T-helper 1 cell treated with Interleukin-12 subunit alpha and Interleukin-12 subunit beta and Interleukin-4 antibody, amounts not matched to agents 30 μg/mL and 1 μg/mL, for 36 hours (primary cell): ENCODE measurements around the gene WDR49.

Source experiments
- H3K27ac Mint-ChIP-seq: one replicate; pipeline ENCODE4 v1.8.0; 2021; ENCODE audit warnings: mild to moderate bottlenecking, mixed read lengths
- H3K27me3 Mint-ChIP-seq: one replicate; pipeline ENCODE4 v1.8.0; 2021; ENCODE audit warnings: low read depth, mixed read lengths
- H3K36me3 Mint-ChIP-seq: one replicate; pipeline ENCODE4 v1.8.0; 2021; ENCODE audit warnings: low read depth, mixed read lengths
- H3K4me1 Mint-ChIP-seq: one replicate; pipeline ENCODE4 v1.8.0; 2021; ENCODE audit warnings: low read depth, mixed read lengths
- H3K4me3 Mint-ChIP-seq: one replicate; pipeline ENCODE4 v1.8.0; 2021; ENCODE audit warnings: mild to moderate bottlenecking, moderate library complexity, mixed read lengths
- H3K9me3 Mint-ChIP-seq: one replicate; pipeline ENCODE4 v1.8.0; 2021; ENCODE audit warnings: mixed read lengths

Gene WDR49

GRCh38 chr3:167575000-167575600, 78.6 kb downstream of the WDR49 start:
- no peaks in the 10 kb centered on the region for H3K9me3 Mint-ChIP-seq
- H3K4me1 Mint-ChIP-seq: no peaks in the 10 kb centered on the region
- H3K27me3 Mint-ChIP-seq: peaks cover 8% of the 10 kb centered on the region
- H3K36me3 Mint-ChIP-seq: no peaks in the 10 kb centered on the region
- H3K4me3 Mint-ChIP-seq: no peak overlapping the region
- no peak overlapping the region for H3K27ac Mint-ChIP-seq

DNA sequence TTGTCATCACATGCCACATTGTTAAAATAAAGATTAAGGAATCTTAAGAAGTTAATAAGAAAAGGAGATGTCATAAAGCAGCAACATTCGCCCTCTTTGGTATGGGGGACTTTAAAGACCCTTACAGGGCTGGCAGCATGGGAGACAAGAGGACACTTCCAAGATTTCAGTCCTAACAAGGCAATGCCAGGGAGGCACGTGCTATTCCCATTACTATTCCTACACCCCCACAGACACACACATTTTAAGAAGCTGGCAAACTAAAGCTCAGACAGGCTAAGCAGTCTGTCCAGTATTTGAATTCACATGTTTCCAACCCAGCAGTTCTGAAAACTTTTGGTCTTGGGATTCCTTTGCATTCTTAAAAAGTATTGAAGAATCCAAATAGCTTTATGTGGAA, 80.8 kb downstream of the WDR49 start:
- H3K27ac Mint-ChIP-seq: no peak overlapping the region
- H3K4me3 Mint-ChIP-seq: no peak overlapping the region
- H3K36me3 Mint-ChIP-seq: no peaks in the 10 kb centered on the region
- peaks cover 8% of the 10 kb centered on the region for H3K27me3 Mint-ChIP-seq
- H3K9me3 Mint-ChIP-seq: no peaks in the 10 kb centered on the region
- H3K4me1 Mint-ChIP-seq: no peaks in the 10 kb centered on the region

GRCh38 chr3:167568634-167569033, 85.1 kb downstream of the WDR49 start:
- H3K4me1 Mint-ChIP-seq: no peaks in the 10 kb centered on the region
- H3K27me3 Mint-ChIP-seq: peaks cover 8% of the 10 kb centered on the region
- no peaks in the 10 kb centered on the region for H3K9me3 Mint-ChIP-seq
- H3K36me3 Mint-ChIP-seq: no peaks in the 10 kb centered on the region
- no peak overlapping the region for H3K27ac Mint-ChIP-seq
- H3K4me3 Mint-ChIP-seq: no peak overlapping the region

DNA sequence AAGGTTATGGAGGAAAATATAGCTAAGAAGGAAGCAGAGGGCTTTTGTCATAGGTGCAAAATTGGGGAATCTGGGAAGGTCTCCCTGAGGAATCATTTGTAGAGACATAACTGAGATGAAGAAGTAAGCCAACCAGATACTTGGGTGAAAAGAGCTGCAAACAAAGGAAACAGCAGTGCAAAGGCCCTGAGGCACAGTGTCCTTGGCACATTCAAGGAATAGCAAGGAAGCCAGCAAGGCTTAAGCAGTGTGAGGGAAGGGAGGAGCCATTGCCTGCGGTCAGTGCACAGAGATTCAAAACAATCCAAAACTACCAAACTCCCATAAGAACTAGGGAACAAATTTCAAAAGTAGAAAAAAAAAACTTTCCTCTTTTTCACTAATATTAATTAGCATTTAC, 88.3 kb downstream of the WDR49 start:
- Mint-ChIP-seq H3K4me3 (no peak overlapping the region), H3K9me3 (no peaks in the 10 kb centered on the region), H3K27ac (no peak overlapping the region)

DNA sequence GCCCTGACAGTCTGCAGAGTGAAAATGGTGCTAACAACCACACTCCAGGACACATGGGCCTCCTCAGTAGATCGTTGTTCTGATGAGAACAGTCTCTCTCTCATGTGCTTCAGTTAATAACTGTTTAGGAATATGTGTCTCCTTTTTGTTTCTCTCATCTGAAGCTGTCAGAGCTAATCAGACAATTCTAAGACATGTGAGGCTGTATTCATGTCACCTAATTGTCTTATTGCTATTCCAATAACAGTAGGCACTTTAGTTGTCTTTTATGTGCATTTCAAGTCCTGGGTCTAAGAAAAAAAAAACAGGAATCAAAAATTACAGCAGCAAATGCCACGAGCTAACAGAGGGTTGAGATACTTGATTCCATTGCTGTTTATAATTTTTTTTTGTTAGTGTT, 89.1 kb downstream of the WDR49 start:
- Mint-ChIP-seq H3K4me1 (no peaks in the 10 kb centered on the region), H3K9me3 (no peaks in the 10 kb centered on the region), H3K27me3 (no peaks in the 10 kb centered on the region), H3K4me3 (no peak overlapping the region), H3K27ac (no peak overlapping the region), H3K36me3 (no peaks in the 10 kb centered on the region)

More for the DNA sequence above, 88.3 kb downstream of the WDR49 start:
- Mint-ChIP-seq H3K36me3 (no peaks in the 10 kb centered on the region), H3K4me1 (no peaks in the 10 kb centered on the region), H3K27me3 (no peaks in the 10 kb centered on the region)

DNA sequence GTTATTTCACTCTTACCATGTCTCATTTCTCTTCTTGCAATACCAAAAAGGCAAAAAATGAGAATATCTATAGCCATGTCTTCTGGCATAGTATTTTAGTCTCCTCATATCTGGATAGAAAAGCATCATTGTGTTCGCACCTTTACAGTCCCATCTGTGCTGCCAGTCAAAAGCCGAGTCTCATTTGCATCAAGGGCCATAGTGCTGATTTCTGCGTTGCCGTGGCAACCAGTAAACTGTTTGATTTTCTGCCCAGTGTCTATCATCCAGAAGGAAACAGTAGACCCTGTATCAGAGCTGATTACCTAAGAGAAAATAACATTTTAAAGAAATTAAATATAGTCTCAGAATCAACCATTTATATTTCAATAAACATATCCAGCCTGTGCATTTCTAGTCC, 93.8 kb downstream of the WDR49 start:
- Mint-ChIP-seq H3K27me3 (no peaks in the 10 kb centered on the region), H3K4me1 (no peaks in the 10 kb centered on the region), H3K9me3 (no peaks in the 10 kb centered on the region), H3K4me3 (no peak overlapping the region), H3K36me3 (no peaks in the 10 kb centered on the region), H3K27ac (no peak overlapping the region)

- Mint-ChIP-seq H3K27me3 (no peaks in the 10 kb centered on the region), H3K9me3 (no peaks in the 10 kb centered on the region), H3K27ac (no peak overlapping the region), H3K36me3 (no peaks in the 10 kb centered on the region), H3K4me3 (no peak overlapping the region), H3K4me1 (no peaks in the 10 kb centered on the region)
Observed at GRCh38 chr3:167554898-167555297, 98.8 kb downstream of the WDR49 start.

GRCh38 chr3:167538081-167538480, 115.7 kb downstream of the WDR49 start:
- Mint-ChIP-seq H3K27me3 (no peaks in the 10 kb centered on the region), H3K27ac (no peak overlapping the region), H3K4me3 (no peak overlapping the region), H3K4me1 (no peaks in the 10 kb centered on the region), H3K36me3 (no peaks in the 10 kb centered on the region), H3K9me3 (no peaks in the 10 kb centered on the region)

- Mint-ChIP-seq H3K27me3 (no peaks in the 10 kb centered on the region), H3K4me1 (no peaks in the 10 kb centered on the region), H3K9me3 (no peaks in the 10 kb centered on the region), H3K27ac (no peak overlapping the region), H3K36me3 (no peaks in the 10 kb centered on the region), H3K4me3 (no peak overlapping the region)
Observed at GRCh38 chr3:167521006-167521355, 132.8 kb downstream of the WDR49 start.

DNA sequence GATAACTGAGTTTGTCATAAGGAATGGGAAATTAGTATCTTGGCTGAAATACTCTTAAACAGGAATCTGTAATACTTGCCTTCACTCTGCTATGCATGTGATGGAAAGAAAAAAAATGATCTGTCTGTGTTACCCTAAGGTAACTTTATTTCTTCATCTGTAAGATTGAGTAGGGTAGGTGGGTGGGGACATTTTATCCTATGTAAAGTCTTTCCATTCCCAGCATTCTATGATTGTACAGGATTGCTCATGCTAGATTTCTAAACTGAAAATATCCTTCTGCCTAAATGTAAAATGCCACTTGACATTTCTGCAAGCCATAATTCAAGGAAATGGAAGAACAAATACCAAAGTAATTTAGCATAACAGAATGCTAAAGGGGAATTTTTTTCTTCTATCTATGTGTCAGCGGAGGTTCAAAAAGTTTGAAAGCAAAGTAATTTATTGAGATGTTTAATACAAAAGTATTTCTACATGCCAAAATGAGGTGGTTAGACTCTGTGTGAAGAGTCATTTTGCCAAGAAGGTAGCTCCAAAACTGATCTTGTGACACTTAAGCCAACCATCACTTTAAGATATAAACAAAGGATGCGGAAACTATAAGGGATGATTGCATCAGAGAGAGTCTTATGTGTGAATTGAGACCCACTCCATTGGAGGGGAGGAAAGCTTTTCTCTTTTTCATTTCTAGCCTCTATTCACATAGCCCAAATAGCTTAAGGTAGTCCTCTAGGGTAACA, 133.3 kb downstream of the WDR49 start:
- no peak overlapping the region for H3K4me3 Mint-ChIP-seq
- no peaks in the 10 kb centered on the region for H3K36me3 Mint-ChIP-seq
- no peaks in the 10 kb centered on the region for H3K27me3 Mint-ChIP-seq
- peaks cover 4% of the 10 kb centered on the region for H3K9me3 Mint-ChIP-seq
- no peaks in the 10 kb centered on the region for H3K4me1 Mint-ChIP-seq
- H3K27ac Mint-ChIP-seq: no peak overlapping the region

DNA sequence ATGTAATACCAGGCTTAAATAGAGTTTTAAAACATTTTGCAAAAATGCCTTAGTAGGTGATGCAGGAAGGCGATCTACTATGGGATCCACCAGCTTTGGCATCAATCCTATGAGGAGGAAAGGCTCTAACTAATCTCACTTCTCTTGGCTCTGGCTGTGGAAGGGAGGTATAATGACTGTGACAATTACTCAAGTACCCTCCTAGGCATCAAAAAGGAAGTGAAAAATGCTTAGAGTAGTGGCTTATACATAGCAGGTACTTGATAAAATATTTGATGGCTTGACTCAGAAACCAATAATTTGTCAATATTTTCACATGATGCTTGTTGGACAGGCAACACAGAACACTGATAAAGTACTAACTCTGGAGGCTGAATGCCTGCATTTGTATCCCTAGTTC, 145.8 kb downstream of the WDR49 start:
- H3K9me3 Mint-ChIP-seq: no peaks in the 10 kb centered on the region
- H3K4me1 Mint-ChIP-seq: no peaks in the 10 kb centered on the region
- no peaks in the 10 kb centered on the region for H3K27me3 Mint-ChIP-seq
- no peak overlapping the region for H3K4me3 Mint-ChIP-seq
- H3K27ac Mint-ChIP-seq: no peak overlapping the region
- no peaks in the 10 kb centered on the region for H3K36me3 Mint-ChIP-seq

DNA sequence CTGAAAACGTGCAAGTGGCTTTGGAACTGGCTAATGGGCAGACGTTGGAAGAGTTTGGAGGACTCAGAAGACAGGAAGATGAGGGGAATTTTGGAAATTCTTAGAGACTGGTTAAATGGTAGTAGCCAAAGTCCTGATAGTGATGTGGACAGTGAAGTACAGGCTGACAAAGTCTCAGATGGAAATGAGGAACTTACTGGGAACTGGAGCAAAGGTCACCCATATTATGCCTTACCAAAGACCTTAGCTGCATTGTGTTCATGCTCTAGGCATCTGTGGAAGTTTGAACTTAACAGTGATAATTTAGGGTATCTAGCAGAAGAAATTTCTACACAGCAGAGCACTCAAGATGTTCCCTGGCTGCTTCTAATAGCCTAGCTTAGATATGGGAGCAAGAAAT, 151.3 kb downstream of the WDR49 start:
- H3K36me3 Mint-ChIP-seq: no peaks in the 10 kb centered on the region
- H3K4me3 Mint-ChIP-seq: no peak overlapping the region
- H3K9me3 Mint-ChIP-seq: no peaks in the 10 kb centered on the region
- H3K27me3 Mint-ChIP-seq: no peaks in the 10 kb centered on the region
- no peaks in the 10 kb centered on the region for H3K4me1 Mint-ChIP-seq
- no peak overlapping the region for H3K27ac Mint-ChIP-seq

DNA sequence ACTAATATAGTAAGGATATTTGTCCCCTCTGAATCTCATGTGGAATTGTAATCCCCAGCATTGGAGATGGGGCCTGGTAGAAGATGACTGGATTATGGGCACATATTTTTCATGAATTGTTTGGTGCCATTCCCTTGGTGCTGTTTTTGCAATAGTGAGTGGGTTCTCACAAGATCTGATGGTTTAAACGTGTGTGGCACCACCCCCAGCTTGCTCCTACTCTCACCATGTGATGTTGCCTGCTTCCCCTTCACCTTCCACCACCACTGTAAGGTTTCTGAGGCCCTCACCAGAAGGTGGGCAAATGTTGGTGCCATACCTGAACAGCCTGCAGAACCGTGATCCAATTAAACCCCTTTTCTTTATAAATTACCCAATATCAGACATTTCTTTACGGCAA, 151.8 kb downstream of the WDR49 start:
- Mint-ChIP-seq H3K27ac (no peak overlapping the region), H3K4me1 (no peaks in the 10 kb centered on the region), H3K4me3 (no peak overlapping the region), H3K9me3 (no peaks in the 10 kb centered on the region), H3K27me3 (no peaks in the 10 kb centered on the region), H3K36me3 (no peaks in the 10 kb centered on the region)

- Mint-ChIP-seq H3K4me3 (no peak overlapping the region), H3K4me1 (no peaks in the 10 kb centered on the region), H3K36me3 (no peaks in the 10 kb centered on the region), H3K27me3 (no peaks in the 10 kb centered on the region), H3K9me3 (no peaks in the 10 kb centered on the region), H3K27ac (no peak overlapping the region)
Observed at GRCh38 chr3:167497903-167498302, 155.8 kb downstream of the WDR49 start.

GRCh38 chr3:167493244-167493643, 160.5 kb downstream of the WDR49 start:
- no peaks in the 10 kb centered on the region for H3K4me1 Mint-ChIP-seq
- no peaks in the 10 kb centered on the region for H3K9me3 Mint-ChIP-seq
- no peak overlapping the region for H3K4me3 Mint-ChIP-seq
- no peaks in the 10 kb centered on the region for H3K36me3 Mint-ChIP-seq
- H3K27me3 Mint-ChIP-seq: no peaks in the 10 kb centered on the region
- H3K27ac Mint-ChIP-seq: no peak overlapping the region
